ENCODE results near the gene ZNF792.
"Not testable (repeated sequence)": the region's sequence is repeated elsewhere in the genome, so short reads cannot be mapped to it uniquely, and the experiment has no call there.

Gene ZNF792

DNA sequence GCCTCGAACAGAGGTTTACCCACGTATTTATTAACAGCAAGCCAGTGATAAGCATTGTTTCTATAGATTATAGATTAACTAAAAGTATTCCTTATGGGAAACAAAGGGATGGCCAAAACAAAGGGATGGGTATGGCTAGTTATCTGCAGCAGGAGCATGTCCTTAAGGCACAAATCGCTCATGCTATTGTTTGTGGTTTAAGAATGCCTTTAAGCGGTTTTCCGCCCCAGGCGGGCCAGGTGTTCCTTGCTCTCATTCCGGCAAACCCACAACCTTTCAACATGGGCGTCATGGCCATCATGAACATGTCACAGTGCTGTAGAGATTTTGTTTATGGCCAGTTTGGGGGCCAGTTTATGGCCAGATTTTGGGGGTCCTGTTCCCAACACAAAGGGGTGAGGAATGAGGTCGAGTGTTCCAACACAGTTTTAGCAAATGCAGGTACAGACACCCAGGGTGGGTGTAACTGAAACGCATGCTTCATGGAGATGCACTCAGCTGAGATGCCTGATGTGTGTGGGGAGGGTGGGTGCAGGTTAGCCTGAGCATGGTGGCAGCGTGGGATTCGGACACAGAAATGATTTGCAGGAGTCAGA, 6.3 kb upstream of the ZNF792 start:
- H3K36me3 Mint-ChIP-seq (ENCODE audit: low read depth); H3K4me3 Mint-ChIP-seq; H3K27ac Mint-ChIP-seq; DNase-seq; H3K27me3 Mint-ChIP-seq: not testable (repeated sequence)
- peaks cover 27% of the 10 kb centered on the region for H3K4me1 Mint-ChIP-seq (ENCODE audit: low read depth)
- peaks cover 21% of the 10 kb centered on the region for H3K9me3 Mint-ChIP-seq

DNA sequence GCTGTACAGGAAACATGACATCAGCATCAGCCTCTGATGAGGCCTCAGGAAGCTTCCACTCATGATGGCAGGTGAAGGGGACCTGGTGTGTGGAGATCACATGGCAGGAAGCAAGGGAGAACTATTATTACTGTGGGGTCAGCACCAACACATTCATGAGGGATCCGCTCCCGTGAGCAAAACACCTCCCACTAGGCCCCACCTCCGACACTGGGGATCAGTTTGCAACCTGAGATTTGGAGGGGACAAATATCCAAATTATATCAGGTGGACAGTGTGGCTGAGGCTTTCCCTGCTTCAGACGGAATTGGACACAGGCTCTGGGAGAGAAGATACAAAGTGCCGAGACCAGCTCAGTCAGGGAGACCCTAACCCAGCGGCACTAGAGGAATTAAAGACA, 5.7 kb upstream of the ZNF792 start:
- peaks cover 24% of the 10 kb centered on the region for H3K4me1 Mint-ChIP-seq (ENCODE audit: low read depth)
- no peaks in the 10 kb centered on the region for H3K36me3 Mint-ChIP-seq (ENCODE audit: low read depth)
- no peak overlapping the region for H3K27ac Mint-ChIP-seq
- H3K9me3 Mint-ChIP-seq, result peaks cover 21% of the 10 kb centered on the region
- no peaks in the 10 kb centered on the region for H3K27me3 Mint-ChIP-seq
- no peak for DNase-seq
- no peak overlapping the region for H3K4me3 Mint-ChIP-seq

DNA sequence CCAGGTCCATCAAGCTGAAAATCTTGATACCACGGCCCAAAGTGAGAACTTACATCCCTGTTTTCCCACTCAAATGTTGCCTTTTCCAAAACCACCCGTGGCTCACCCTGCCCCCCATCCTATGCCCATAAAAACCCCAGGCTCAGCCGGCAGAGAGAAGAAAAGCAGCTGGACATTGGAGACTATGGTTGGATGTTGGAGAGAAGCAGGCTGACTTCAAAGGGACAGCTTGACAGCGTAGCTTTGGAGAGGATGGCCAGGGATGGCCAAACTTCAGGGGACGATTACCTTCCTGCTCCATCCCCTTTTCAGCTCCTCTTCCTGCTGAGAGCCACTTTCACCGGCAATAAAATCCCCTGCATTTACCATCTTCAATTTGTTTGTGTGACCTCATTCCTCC, 3.5 kb upstream of the ZNF792 start:
- DNase-seq, result no peak
- Mint-ChIP-seq H3K27ac (no peak overlapping the region), H3K4me3 (no peak overlapping the region), H3K36me3 (ENCODE audit: low read depth) (peaks cover 8% of the 10 kb centered on the region), H3K27me3 (no peaks in the 10 kb centered on the region), H3K4me1 (ENCODE audit: low read depth) (peaks cover 14% of the 10 kb centered on the region), H3K9me3 (peaks cover 28% of the 10 kb centered on the region)

DNA sequence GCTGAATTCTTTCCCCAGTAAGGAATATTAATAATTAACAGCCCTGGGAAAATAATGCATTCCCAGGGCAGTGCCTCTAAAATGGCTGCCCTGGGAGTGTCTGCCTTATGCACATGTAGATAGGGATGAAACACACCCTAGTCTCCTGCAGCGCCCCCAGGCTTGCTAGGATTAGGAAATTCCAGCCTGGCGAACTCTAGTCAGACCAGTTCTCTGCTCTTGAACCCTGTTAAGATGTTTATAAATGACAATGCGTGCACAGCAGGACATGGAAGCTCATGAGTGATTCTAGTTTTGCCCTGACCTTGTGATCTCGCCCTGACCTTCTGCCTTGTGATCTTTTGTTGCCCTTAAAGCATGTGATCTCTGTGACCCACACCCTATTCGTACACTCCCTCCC, 1.5 kb upstream of the ZNF792 start:
- not testable (repeated sequence) for H3K4me3 Mint-ChIP-seq, H3K27ac Mint-ChIP-seq, H3K27me3 Mint-ChIP-seq, DNase-seq
- peaks cover 40% of the 10 kb centered on the region for H3K9me3 Mint-ChIP-seq
- peaks cover 28% of the 10 kb centered on the region for H3K4me1 Mint-ChIP-seq (ENCODE audit: low read depth)
- H3K36me3 Mint-ChIP-seq (ENCODE audit: low read depth), result peaks cover 28% of the 10 kb centered on the region

DNA sequence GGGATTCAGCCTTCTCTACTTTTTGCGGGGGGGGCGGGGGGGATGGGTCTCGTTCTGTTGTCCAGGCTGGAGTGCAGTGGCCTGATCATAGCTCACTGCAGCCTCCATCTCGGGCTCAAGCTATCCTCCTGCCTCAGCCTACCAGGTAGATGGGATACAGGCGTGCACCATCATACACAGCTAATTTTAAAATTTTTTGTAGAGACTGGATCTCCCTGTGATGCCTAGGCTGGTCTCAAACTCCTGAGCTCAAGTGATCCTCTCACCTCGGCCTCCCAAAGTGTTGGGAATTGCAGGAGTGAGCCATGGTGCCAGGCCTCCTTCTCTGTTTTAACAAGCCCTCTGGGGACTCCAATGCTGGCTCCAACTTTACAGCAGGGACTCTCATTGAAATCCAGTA, 569 bp upstream of the ZNF792 start:
- peaks cover 49% of the 10 kb centered on the region for H3K9me3 Mint-ChIP-seq
- peaks cover 38% of the 10 kb centered on the region for H3K36me3 Mint-ChIP-seq (ENCODE audit: low read depth)
- no peaks in the 10 kb centered on the region for H3K27me3 Mint-ChIP-seq
- no peak overlapping the region for H3K27ac Mint-ChIP-seq
- DNase-seq, result no peak
- H3K4me3 Mint-ChIP-seq, result peak overlapping the region; percentile 79
- peaks cover 28% of the 10 kb centered on the region for H3K4me1 Mint-ChIP-seq (ENCODE audit: low read depth)

DNA sequence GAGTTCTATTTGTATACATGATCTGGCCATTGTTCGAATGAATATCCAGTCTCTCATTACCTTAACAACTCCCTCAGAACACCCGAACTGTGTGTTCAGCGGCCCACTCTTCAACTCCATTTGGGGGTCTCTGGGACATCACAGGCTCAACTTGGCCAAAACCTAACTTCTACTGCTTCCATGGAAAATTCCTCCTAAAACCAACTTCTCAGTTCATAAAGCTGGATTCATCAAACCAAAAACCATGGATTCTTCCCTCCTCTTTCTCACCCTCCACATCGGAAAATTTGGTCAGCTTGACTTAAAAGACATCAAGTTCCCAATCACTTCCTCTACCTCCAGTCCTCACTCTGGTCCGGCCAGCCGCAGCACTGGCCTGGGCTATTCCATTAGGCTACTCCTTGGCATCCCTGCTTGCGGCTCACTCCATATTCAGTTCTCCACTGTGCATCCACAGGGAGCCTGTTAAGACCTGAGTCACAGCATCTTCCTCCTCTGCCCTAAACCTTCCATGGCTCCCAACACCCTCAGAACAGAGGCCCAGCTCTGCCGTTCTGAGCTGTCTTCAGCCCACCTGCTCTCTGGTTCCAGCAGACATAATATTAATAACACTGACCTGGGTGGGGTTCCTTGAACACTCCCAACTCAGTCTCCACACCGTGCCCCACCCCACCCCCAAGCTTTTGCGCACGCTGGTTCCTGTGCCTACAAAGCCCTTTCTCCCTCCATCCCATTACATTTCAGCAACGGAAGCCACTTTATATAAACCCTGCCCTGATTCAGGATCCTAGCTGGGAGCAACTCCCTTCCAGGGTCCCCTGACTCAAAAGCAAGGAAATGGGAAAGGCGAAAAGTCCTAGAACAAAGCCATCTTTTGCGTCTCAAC, 1.1 kb downstream of the ZNF792 start:
- H3K27ac Mint-ChIP-seq, result peak overlapping the region; percentile 68
- H3K4me3 Mint-ChIP-seq, result peak overlapping the region; percentile 88
- peaks cover 54% of the 10 kb centered on the region for H3K36me3 Mint-ChIP-seq (ENCODE audit: low read depth)
- no peaks in the 10 kb centered on the region for H3K27me3 Mint-ChIP-seq
- peak; percentile 38 for DNase-seq
- H3K4me1 Mint-ChIP-seq (ENCODE audit: low read depth), result peaks cover 28% of the 10 kb centered on the region
- peaks cover 59% of the 10 kb centered on the region for H3K9me3 Mint-ChIP-seq

DNA sequence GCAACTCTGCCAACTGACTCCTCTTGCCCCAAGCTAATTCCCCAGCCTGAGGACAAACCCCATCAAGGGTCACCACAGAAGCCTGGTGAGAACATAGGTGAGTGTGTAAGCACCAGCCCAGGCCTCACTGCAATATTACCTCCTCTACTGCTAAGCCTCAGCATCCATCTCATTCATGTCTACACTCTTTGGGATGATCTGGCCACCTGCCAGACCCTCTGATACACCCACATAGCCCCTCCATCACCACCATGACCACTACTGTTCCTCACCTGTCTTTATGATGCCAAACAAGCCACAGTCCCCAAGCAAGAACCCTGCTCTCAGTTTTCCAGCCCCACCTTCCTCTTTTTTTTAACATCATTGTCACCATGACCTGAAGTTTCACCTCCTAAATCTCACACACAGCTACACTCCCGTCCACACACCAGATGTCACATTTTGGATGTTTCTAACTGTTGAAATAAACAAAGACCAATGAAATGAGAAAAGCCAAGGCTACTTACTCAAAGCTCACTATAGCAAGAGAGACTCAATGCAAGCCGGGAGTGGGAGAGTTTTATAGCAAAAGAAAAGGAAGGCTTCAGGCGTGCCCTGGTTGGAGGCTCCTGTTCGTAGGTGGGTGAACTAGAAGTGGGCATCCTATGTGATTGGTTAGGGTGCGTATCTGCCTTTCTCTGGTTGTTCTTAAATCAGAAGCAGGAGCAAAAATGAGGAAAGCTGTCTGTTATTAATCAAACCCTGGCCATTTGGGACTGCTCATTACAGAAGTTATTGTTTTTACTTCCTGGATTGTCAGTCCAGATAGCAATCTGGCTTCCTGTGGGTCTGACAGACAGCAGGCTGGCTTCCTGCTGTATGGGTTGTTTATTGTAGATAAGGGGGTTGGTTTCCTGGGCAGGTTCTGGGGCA, 2.0 kb downstream of the ZNF792 start:
- Mint-ChIP-seq H3K27me3 (no peaks in the 10 kb centered on the region), H3K4me1 (ENCODE audit: low read depth) (peaks cover 28% of the 10 kb centered on the region), H3K4me3 (peak overlapping the region; percentile 88), H3K36me3 (ENCODE audit: low read depth) (peaks cover 63% of the 10 kb centered on the region), H3K27ac (peak overlapping the region; percentile 8), H3K9me3 (peaks cover 57% of the 10 kb centered on the region)
- no peak for DNase-seq

DNA sequence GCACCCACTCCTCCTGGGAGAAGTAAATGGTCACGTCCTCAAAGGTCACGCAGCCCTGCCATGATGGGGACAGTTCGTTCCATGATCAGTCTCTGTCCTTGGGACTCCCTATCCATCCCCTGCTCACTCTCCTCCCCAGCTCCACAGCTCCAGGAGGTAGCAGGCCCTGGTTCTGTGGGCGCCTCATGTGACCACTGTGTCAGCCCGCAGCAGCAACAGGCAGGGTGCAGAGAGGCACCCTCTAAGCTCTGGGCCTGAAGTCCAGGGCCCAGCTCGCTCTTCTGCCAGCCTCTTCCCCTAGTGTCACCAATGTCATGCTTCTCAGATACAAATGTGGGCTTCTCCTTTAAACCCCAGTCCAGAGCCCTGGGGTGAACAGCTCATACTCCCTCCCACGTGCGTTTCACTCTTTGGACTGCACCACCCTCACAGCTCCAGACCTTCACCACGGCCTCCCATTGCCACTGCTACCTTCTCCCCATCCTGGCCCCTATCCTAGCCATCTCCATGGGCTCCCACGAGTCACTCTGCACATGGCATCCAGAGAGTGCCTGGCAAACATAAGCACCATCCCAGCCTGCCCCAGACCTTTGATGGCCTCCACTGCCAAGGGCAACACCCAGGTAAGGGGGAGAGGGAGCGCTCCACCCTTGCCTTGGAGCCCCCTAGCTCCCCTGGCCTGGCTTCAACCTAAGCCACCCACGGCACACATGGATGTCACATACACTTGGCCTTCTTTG, 2.9 kb downstream of the ZNF792 start:
- H3K27me3 Mint-ChIP-seq, result no peaks in the 10 kb centered on the region
- H3K4me1 Mint-ChIP-seq (ENCODE audit: low read depth), result peaks cover 28% of the 10 kb centered on the region
- peak overlapping the region; percentile 1 for H3K27ac Mint-ChIP-seq
- DNase-seq, result no peak
- no peak overlapping the region for H3K4me3 Mint-ChIP-seq
- peaks cover 58% of the 10 kb centered on the region for H3K9me3 Mint-ChIP-seq
- peaks cover 72% of the 10 kb centered on the region for H3K36me3 Mint-ChIP-seq (ENCODE audit: low read depth)

DNA sequence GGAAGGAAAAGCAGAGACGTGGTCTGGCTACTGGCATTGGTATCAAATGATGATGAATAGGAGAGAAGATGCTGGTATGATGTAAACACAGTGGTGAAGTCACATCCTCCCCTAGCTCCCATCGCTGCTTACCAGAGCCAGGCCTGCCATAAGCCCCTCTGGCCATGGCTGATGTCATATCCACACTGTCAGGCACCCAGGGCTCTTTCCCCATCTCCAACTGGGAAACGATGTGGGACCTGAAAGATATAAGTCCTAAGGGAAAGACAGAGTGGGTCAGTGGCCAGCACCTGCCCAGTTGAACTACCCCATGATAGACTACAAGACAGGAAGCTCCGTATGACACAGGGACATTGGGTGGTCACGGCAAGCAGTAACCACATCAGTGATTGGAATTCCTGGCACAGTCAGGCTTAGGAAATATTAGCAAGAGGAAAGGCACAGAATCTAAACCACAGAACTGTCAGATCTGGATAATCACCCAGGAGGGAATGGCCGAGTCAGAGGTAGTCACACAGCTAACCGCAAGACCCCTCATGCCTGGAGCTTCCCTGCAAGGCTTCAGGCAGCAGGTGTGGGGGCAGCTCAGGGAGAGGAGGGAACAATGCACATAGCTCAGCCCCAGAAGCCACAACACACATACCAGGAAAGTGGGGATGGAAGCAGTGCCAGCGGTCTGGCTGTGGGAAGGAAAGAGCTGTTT, 3.8 kb downstream of the ZNF792 start:
- DNase-seq, result no peak
- peaks cover 81% of the 10 kb centered on the region for H3K36me3 Mint-ChIP-seq (ENCODE audit: low read depth)
- H3K4me1 Mint-ChIP-seq (ENCODE audit: low read depth), result peaks cover 28% of the 10 kb centered on the region
- peak overlapping the region; percentile 33 for H3K27ac Mint-ChIP-seq
- no peaks in the 10 kb centered on the region for H3K27me3 Mint-ChIP-seq
- H3K4me3 Mint-ChIP-seq, result no peak overlapping the region
- peaks cover 57% of the 10 kb centered on the region for H3K9me3 Mint-ChIP-seq

DNA sequence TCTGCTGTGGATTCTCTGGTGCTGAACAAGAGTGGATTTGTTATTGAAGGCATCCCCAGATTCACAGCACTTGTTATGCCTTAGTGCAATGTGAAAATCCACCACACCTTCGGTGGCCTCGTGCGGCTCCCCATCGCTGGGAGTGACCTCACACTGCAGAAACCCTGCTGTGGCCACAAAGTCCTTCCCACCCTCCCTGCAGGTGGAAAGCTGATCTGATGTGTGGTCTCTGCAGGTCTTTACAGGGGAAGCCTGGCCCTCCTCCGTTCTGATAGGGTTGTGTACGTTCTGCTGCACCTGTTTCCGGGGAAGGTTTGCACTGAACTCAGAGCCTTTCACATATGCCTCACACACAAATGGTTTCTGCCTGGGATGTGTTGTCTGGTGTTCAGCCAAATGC, 5.0 kb downstream of the ZNF792 start:
- Mint-ChIP-seq H3K27ac (no peak overlapping the region), H3K9me3 (peaks cover 62% of the 10 kb centered on the region), H3K27me3 (no peaks in the 10 kb centered on the region), H3K4me1 (ENCODE audit: low read depth) (peaks cover 23% of the 10 kb centered on the region), H3K4me3 (no peak overlapping the region), H3K36me3 (ENCODE audit: low read depth) (peaks cover 89% of the 10 kb centered on the region)
- DNase-seq, result no peak

DNA sequence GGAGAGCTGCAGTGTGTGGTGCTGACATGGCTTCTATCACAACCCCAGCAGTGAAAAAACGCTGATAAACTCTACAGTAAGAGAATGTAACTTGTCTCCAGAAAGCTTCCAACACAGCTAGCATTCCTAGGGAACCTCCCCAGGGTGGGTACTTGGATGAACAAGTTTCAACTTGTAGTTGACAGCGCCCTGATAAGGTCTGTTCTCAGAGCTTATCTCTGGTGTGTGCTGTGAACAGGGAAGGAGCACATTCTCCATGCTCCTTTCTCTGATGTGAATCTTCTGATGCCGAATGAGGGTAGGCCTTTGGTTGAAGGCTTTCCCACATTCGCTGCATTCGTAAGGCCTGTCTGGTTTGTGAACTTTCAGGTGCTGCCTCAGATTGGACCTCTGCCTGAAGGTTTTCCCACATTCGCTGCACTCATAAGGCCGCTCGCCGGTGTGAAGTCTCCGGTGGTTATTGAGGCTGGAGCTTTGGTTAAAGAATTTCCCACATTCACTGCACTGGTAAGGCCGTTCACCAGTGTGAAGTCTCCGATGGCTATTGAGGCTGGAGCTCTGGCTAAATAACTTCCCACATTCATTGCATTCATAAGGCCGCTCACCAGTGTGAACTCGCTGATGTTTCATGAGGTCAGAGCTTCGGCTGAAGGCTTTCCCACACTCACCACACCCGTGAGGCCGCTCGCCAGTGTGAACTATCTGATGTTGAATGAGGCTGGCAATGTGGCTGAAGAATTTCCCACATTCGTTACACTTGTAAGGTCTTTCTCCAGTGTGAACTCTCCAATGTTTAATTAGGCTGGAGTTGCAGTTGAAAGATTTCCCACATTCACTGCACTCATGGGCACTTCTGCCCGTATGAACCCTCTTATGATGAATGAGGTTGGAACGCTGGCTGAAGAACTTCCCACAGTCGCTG, 5.9 kb downstream of the ZNF792 start:
- no peak overlapping the region for H3K4me3 Mint-ChIP-seq
- peaks cover 96% of the 10 kb centered on the region for H3K36me3 Mint-ChIP-seq (ENCODE audit: low read depth)
- no peak overlapping the region for H3K27ac Mint-ChIP-seq
- H3K4me1 Mint-ChIP-seq (ENCODE audit: low read depth), result peaks cover 20% of the 10 kb centered on the region
- H3K27me3 Mint-ChIP-seq, result no peaks in the 10 kb centered on the region
- no peak for DNase-seq
- peaks cover 68% of the 10 kb centered on the region for H3K9me3 Mint-ChIP-seq

DNA sequence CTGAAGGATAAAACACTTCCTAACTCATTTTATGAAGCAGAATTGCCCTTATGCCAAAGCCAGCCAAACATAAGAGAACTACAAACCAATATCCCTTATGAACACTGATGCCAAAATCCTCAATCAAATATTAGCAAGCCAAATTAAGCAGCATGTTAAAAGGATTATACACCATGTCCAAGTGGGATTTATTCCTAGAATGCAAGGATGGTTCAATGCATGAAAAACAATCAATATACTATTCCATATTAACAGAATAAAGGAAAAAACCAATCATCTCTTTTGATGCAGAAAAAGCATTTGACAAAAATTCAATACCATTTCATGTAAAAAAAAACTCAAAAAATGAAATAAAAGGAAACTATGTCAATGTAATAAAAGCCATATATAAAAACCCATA, 10.9 kb downstream of the ZNF792 start:
- DNase-seq, result no peak
- no peaks in the 10 kb centered on the region for H3K27me3 Mint-ChIP-seq
- H3K9me3 Mint-ChIP-seq, result peaks cover 67% of the 10 kb centered on the region
- H3K4me3 Mint-ChIP-seq, result no peak overlapping the region
- H3K36me3 Mint-ChIP-seq (ENCODE audit: low read depth), result peaks cover 88% of the 10 kb centered on the region
- no peaks in the 10 kb centered on the region for H3K4me1 Mint-ChIP-seq (ENCODE audit: low read depth)
- no peak overlapping the region for H3K27ac Mint-ChIP-seq

Data from activated T-cell treated with anti-CD3 and anti-CD28 coated beads, Interleukin-2, amount 50 U/mL, for 24 hours (primary cell).